Ishikawa (cell line): ENCODE results near the gene IQCH.

Experiments
- CEBPB ChIP-seq: IDR thresholded peaks from 2 replicates; pipeline ENCODE4 v1.6.1; 2012
- CREB1 ChIP-seq: IDR thresholded peaks from 2 replicates; pipeline ENCODE4 v1.6.1; 2012; ENCODE audit warnings: low read depth
- EGR1 ChIP-seq: IDR thresholded peaks from 2 replicates; pipeline ENCODE4 v1.6.1; 2012
- EP300 ChIP-seq: IDR thresholded peaks from 2 replicates; pipeline ENCODE4 v1.6.1; 2012; ENCODE audit warnings: borderline replicate concordance
- FOXM1 ChIP-seq: IDR thresholded peaks from 2 replicates; pipeline ENCODE4 v1.6.1; 2012; ENCODE audit warnings: low read depth, borderline replicate concordance
- NFIC ChIP-seq: IDR thresholded peaks from 2 replicates; pipeline ENCODE4 v1.6.1; 2012
- TAF1 ChIP-seq: IDR thresholded peaks from 2 replicates; pipeline ENCODE4 v1.6.1; 2012; ENCODE audit warnings: low read depth, mild to moderate bottlenecking
- TCF12 ChIP-seq: IDR thresholded peaks from 2 replicates; pipeline ENCODE4 v1.6.1; 2012; ENCODE audit warnings: low read depth
- TEAD4 ChIP-seq: IDR thresholded peaks from 2 replicates; pipeline ENCODE4 v1.6.1; 2012
- YY1 ChIP-seq: IDR thresholded peaks from 2 replicates; pipeline ENCODE4 v1.6.1; 2012; ENCODE audit warnings: low read depth
- ZBTB7A ChIP-seq: IDR thresholded peaks from 2 replicates; pipeline ENCODE4 v1.6.1; 2012; ENCODE audit warnings: low read depth
- TF ChIP-seq, protein P1 (sequence below): IDR thresholded peaks from 2 replicates; pipeline ENCODE4 v1.6.1; 2012
- TF ChIP-seq, protein P2 (sequence below): IDR thresholded peaks from 2 replicates; pipeline ENCODE4 v1.6.1; 2012; ENCODE audit warnings: low read depth, mild to moderate bottlenecking

DNA sequence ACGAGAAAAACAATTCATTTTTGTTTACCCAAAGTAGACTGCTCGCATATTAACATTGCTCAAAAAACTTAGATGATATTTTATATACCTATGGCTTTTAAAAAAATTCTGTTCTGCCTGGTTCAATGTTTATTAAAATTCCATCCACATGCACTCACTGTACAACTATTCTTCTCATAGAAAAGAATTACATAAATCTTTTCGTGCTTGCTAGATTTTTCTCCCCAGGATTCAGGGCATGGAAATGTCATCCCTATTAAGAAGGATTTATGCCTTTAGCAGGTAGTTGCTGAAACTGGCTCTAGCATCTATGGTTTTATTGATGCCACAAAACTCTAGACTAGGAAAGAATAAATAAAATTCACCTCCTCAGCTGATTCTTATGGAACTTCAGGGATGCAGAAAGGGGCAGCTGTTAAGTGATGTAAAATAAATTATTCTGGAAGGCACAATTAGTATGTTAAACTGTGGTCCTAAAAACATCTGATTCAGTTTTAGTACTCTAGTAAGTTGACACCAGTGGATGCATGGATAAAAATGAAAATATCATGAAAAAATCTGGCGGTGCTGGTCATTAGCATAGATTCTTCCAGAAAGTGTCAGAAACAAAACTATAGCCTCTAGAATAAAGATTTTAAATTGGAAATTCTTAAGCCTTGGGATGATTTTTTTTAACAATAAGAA is 41.8 kb upstream of the IQCH start:
- TF ChIP-seq TAF1 (no peak), ZBTB7A (no peak), CEBPB (no peak), EP300 (no peak), CREB1 (no peak), EGR1 (no peak), TCF12 (no peak), YY1 (no peak), NFIC (no peak), TEAD4 (no peak), FOXM1 (no peak)
- TF ChIP-seq, protein P1, sequence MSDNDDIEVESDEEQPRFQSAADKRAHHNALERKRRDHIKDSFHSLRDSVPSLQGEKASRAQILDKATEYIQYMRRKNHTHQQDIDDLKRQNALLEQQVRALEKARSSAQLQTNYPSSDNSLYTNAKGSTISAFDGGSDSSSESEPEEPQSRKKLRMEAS = no peak
- TF ChIP-seq, protein P2, sequence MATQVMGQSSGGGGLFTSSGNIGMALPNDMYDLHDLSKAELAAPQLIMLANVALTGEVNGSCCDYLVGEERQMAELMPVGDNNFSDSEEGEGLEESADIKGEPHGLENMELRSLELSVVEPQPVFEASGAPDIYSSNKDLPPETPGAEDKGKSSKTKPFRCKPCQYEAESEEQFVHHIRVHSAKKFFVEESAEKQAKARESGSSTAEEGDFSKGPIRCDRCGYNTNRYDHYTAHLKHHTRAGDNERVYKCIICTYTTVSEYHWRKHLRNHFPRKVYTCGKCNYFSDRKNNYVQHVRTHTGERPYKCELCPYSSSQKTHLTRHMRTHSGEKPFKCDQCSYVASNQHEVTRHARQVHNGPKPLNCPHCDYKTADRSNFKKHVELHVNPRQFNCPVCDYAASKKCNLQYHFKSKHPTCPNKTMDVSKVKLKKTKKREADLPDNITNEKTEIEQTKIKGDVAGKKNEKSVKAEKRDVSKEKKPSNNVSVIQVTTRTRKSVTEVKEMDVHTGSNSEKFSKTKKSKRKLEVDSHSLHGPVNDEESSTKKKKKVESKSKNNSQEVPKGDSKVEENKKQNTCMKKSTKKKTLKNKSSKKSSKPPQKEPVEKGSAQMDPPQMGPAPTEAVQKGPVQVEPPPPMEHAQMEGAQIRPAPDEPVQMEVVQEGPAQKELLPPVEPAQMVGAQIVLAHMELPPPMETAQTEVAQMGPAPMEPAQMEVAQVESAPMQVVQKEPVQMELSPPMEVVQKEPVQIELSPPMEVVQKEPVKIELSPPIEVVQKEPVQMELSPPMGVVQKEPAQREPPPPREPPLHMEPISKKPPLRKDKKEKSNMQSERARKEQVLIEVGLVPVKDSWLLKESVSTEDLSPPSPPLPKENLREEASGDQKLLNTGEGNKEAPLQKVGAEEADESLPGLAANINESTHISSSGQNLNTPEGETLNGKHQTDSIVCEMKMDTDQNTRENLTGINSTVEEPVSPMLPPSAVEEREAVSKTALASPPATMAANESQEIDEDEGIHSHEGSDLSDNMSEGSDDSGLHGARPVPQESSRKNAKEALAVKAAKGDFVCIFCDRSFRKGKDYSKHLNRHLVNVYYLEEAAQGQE = no peak
